ENCODE results near the gene TRIM71.

- TF ChIP-seq, protein P1, sequence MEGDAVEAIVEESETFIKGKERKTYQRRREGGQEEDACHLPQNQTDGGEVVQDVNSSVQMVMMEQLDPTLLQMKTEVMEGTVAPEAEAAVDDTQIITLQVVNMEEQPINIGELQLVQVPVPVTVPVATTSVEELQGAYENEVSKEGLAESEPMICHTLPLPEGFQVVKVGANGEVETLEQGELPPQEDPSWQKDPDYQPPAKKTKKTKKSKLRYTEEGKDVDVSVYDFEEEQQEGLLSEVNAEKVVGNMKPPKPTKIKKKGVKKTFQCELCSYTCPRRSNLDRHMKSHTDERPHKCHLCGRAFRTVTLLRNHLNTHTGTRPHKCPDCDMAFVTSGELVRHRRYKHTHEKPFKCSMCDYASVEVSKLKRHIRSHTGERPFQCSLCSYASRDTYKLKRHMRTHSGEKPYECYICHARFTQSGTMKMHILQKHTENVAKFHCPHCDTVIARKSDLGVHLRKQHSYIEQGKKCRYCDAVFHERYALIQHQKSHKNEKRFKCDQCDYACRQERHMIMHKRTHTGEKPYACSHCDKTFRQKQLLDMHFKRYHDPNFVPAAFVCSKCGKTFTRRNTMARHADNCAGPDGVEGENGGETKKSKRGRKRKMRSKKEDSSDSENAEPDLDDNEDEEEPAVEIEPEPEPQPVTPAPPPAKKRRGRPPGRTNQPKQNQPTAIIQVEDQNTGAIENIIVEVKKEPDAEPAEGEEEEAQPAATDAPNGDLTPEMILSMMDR (IDR thresholded peaks at IDR 0.05): no peak
- TF ChIP-seq POLR2AphosphoS5 (IDR thresholded peaks at IDR 0.05) (no peak), POLR2A (IDR thresholded peaks at IDR 0.05) (no peak), EP300 (IDR thresholded peaks at IDR 0.05) (no peak)
These were observed 1.1 kb upstream of the TRIM71 start for GRCh38 chr3:32816439-32817256.
